ENCODE measurements around the gene WRNIP1.

DNA sequence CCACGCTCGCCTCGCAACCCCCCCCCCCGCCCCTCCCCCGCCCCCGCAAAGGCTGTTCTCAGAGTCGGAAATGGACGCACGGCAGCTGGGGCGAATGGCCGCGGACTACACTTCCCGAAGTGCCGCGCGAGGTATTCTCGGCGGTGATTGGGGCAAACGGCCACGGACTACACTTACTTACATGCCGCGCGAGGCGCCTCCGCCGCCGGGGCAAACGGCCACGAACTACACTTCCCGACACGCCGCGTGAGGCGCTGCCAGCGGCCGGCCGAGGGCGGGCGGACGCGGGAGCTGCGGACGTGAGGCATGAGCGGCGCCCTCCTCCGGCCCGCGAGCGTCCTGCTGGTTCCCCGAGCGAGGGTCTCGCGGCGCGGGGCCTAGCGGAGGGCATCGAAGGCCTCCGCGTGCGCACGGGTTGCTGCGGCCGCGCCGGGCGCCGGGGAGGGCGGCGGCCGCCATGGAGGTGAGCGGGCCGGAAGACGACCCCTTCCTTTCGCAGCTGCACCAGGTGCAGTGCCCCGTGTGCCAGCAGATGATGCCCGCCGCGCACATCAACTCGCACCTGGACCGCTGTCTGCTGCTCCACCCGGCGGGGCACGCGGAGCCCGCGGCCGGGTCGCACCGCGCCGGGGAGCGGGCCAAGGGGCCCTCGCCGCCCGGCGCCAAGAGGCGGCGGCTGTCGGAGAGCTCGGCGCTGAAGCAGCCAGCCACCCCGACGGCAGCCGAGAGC lies at the start of gene WRNIP1:
- TF ChIP-seq CREB1 (IDR thresholded peaks at IDR 0.05; ENCODE audit: low read depth) = peak; percentile 52; the same call in 1 of the 2 replicates
- TF ChIP-seq, protein P1, sequence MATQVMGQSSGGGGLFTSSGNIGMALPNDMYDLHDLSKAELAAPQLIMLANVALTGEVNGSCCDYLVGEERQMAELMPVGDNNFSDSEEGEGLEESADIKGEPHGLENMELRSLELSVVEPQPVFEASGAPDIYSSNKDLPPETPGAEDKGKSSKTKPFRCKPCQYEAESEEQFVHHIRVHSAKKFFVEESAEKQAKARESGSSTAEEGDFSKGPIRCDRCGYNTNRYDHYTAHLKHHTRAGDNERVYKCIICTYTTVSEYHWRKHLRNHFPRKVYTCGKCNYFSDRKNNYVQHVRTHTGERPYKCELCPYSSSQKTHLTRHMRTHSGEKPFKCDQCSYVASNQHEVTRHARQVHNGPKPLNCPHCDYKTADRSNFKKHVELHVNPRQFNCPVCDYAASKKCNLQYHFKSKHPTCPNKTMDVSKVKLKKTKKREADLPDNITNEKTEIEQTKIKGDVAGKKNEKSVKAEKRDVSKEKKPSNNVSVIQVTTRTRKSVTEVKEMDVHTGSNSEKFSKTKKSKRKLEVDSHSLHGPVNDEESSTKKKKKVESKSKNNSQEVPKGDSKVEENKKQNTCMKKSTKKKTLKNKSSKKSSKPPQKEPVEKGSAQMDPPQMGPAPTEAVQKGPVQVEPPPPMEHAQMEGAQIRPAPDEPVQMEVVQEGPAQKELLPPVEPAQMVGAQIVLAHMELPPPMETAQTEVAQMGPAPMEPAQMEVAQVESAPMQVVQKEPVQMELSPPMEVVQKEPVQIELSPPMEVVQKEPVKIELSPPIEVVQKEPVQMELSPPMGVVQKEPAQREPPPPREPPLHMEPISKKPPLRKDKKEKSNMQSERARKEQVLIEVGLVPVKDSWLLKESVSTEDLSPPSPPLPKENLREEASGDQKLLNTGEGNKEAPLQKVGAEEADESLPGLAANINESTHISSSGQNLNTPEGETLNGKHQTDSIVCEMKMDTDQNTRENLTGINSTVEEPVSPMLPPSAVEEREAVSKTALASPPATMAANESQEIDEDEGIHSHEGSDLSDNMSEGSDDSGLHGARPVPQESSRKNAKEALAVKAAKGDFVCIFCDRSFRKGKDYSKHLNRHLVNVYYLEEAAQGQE (IDR thresholded peaks at IDR 0.05; ENCODE audit: low read depth) = no peak
- TF ChIP-seq TAF1 (IDR thresholded peaks at IDR 0.05; ENCODE audit: low read depth) = peak; percentile 48; the same call in 1 of the 2 replicates
- TF ChIP-seq, protein P2, sequence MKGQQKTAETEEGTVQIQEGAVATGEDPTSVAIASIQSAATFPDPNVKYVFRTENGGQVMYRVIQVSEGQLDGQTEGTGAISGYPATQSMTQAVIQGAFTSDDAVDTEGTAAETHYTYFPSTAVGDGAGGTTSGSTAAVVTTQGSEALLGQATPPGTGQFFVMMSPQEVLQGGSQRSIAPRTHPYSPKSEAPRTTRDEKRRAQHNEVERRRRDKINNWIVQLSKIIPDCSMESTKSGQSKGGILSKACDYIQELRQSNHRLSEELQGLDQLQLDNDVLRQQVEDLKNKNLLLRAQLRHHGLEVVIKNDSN (IDR thresholded peaks at IDR 0.05) = no peak; the same call in 1 of the 2 replicates
- TF ChIP-seq CEBPB (IDR thresholded peaks at IDR 0.05) = no peak
- no peak for TF ChIP-seq RAD21 (IDR thresholded peaks at IDR 0.05; ENCODE audit: low read depth)
- TF ChIP-seq, protein P3, sequence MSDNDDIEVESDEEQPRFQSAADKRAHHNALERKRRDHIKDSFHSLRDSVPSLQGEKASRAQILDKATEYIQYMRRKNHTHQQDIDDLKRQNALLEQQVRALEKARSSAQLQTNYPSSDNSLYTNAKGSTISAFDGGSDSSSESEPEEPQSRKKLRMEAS (IDR thresholded peaks at IDR 0.05) = peak; percentile 59
- TF ChIP-seq EP300 (IDR thresholded peaks at IDR 0.05; ENCODE audit: borderline replicate concordance) = no peak
- TF ChIP-seq NFIC (IDR thresholded peaks at IDR 0.05) = peak; percentile 43; the same call in 1 of the 2 replicates
- TF ChIP-seq YY1 (IDR thresholded peaks at IDR 0.05; ENCODE audit: low read depth) = peak; percentile 88
- peak; percentile 88 for TF ChIP-seq EGR1 (IDR thresholded peaks at IDR 0.05)

Measured in Ishikawa (cell line).